Measurements from ENCODE around the gene RGP1. TPM values are rescaled to one million over a fixed set of nuclear protein-coding genes. Genes with fewer than 3 reads are reported as not detected.

RGP1 gene
- total RNA-seq, 2 donors from 2014 or later = 24.6 to 30.1 TPM

GRCh38 chr9:35767458-35767857 lies 18.4 kb downstream of the RGP1 start:
- 75% methylated on average over 1 of the region's 1 CpG; no CpG with 5 or more reads in 1 of the 2 experiments for WGBS, 2 experiments (ENCODE audit: insufficient coverage in 1 of 2, insufficient read length in 1 of 2)
- H3K9me3 Mint-ChIP-seq = no peaks in the 10 kb centered on the region
- no peak for TF ChIP-seq CTCF (conservative IDR thresholded peaks at IDR 0.05)
- Histone ChIP-seq H3K4me1 (ENCODE audit: control insufficient read depth, insufficient read depth, low read length) (no peaks in the 10 kb centered on the region), H3K4me3 (ENCODE audit: low read length) (no peak overlapping the region), H3K9ac (ENCODE audit: extremely low read depth, low read length, poor library complexity, severe bottlenecking) (no peak overlapping the region), H3K36me3 (ENCODE audit: control insufficient read depth, insufficient read depth, low read length) (no peaks in the 10 kb centered on the region), H3K9me3 (ENCODE audit: control insufficient read depth, low read length) (no peaks in the 10 kb centered on the region), H3K27ac (ENCODE audit: low read depth, low read length) (no peak overlapping the region), H3K27me3 (ENCODE audit: control insufficient read depth, insufficient read depth, low read length, poor library complexity, severe bottlenecking) (no peaks in the 10 kb centered on the region)
- DNase-seq = no peak
- H3K27me3 Mint-ChIP-seq (ENCODE audit: insufficient read depth) = no peaks in the 10 kb centered on the region
- no peaks in the 10 kb centered on the region for H3K4me1 Mint-ChIP-seq
- no peak overlapping the region for H3K27ac Mint-ChIP-seq
- no peak overlapping the region for H3K4me3 Mint-ChIP-seq
- H3K36me3 Mint-ChIP-seq (ENCODE audit: low read depth) = no peaks in the 10 kb centered on the region

- Mint-ChIP-seq H3K27me3 (ENCODE audit: insufficient read depth) (no peaks in the 10 kb centered on the region), H3K4me1 (no peaks in the 10 kb centered on the region), H3K4me3 (no peak overlapping the region), H3K9me3 (no peaks in the 10 kb centered on the region), H3K27ac (no peak overlapping the region), H3K36me3 (ENCODE audit: low read depth) (no peaks in the 10 kb centered on the region)
- H3K4me1 ChIP-seq (ENCODE audit: control insufficient read depth, insufficient read depth, low read length) = no peaks in the 10 kb centered on the region
- no peak for DNase-seq
- no peaks in the 10 kb centered on the region for H3K36me3 ChIP-seq (ENCODE audit: control insufficient read depth, insufficient read depth, low read length)
- H3K9ac ChIP-seq (ENCODE audit: extremely low read depth, low read length, poor library complexity, severe bottlenecking) = no peak overlapping the region
- no peaks in the 10 kb centered on the region for H3K27me3 ChIP-seq (ENCODE audit: control insufficient read depth, insufficient read depth, low read length, poor library complexity, severe bottlenecking)
- no peaks in the 10 kb centered on the region for H3K9me3 ChIP-seq (ENCODE audit: control insufficient read depth, low read length)
- 95 to 100% methylated on average over 1 of the region's 1 CpG for WGBS, 2 experiments (ENCODE audit: insufficient coverage in 1 of 2, insufficient read length in 1 of 2)
- TF ChIP-seq CTCF (conservative IDR thresholded peaks at IDR 0.05) = no peak
- H3K4me3 ChIP-seq (ENCODE audit: low read length) = no peak overlapping the region
- no peak overlapping the region for H3K27ac ChIP-seq (ENCODE audit: low read depth, low read length)
Observed at GRCh38 chr9:35769763-35770162, 20.7 kb downstream of the RGP1 start.

GRCh38 chr9:35771075-35771433 lies 22.0 kb downstream of the RGP1 start:
- Histone ChIP-seq H3K4me3 (ENCODE audit: low read length) (no peak overlapping the region), H3K9me3 (ENCODE audit: control insufficient read depth, low read length) (no peaks in the 10 kb centered on the region), H3K36me3 (ENCODE audit: control insufficient read depth, insufficient read depth, low read length) (no peaks in the 10 kb centered on the region), H3K4me1 (ENCODE audit: control insufficient read depth, insufficient read depth, low read length) (no peaks in the 10 kb centered on the region), H3K27ac (ENCODE audit: low read depth, low read length) (no peak overlapping the region), H3K27me3 (ENCODE audit: control insufficient read depth, insufficient read depth, low read length, poor library complexity, severe bottlenecking) (no peaks in the 10 kb centered on the region), H3K9ac (ENCODE audit: extremely low read depth, low read length, poor library complexity, severe bottlenecking) (no peak overlapping the region)
- DNase-seq = no peak
- no peak overlapping the region for H3K4me3 Mint-ChIP-seq
- 95 to 100% methylated on average over 1 to 3 of the region's 4 CpGs for WGBS, 2 experiments (ENCODE audit: insufficient coverage in 1 of 2, insufficient read length in 1 of 2)
- no peak for TF ChIP-seq CTCF (conservative IDR thresholded peaks at IDR 0.05)
- H3K27me3 Mint-ChIP-seq (ENCODE audit: insufficient read depth) = no peaks in the 10 kb centered on the region
- H3K36me3 Mint-ChIP-seq (ENCODE audit: low read depth) = no peaks in the 10 kb centered on the region
- H3K4me1 Mint-ChIP-seq = peaks cover 12% of the 10 kb centered on the region
- H3K27ac Mint-ChIP-seq = no peak overlapping the region
- H3K9me3 Mint-ChIP-seq = no peaks in the 10 kb centered on the region

All from endodermal cell (in vitro differentiated cells).